Adrenal gland (tissue), 5 donors: ENCODE data around the gene ZNG1F.
"Not testable (repeated sequence)": the region's sequence is repeated elsewhere in the genome, so short reads cannot be mapped to it uniquely, and the experiment has no call there.

Experiments
- POLR2A ChIP-seq, 2 donors: fragments of 450-650 bp; IDR thresholded peaks; one replicate each; pipeline ENCODE4 v1.6.1; 2017; ENCODE audit warnings: antibody characterized with exemption in 2 of 2, mild to moderate bottlenecking in 2 of 2, moderate library complexity in 1 of 2
- TF ChIP-seq, protein P1 (sequence below), 6 experiments: fragments of 450-650 bp in 4 of 6; fragments of 200-600 bp in 2 of 6; sonication (generic) in 1 of 6; IDR thresholded peaks; 1 replicate in 5 of 6; 2 replicates in 1 of 6; pipeline versions ENCODE4 v1.5.1 to v1.8.0; 2016 to 2021; ENCODE audit warnings: antibody characterized with exemption in 6 of 6, mild to moderate bottlenecking in 2 of 6, moderate library complexity in 1 of 6
- donor health status: DM: no; HTN: no; CAD: no.

DNA sequence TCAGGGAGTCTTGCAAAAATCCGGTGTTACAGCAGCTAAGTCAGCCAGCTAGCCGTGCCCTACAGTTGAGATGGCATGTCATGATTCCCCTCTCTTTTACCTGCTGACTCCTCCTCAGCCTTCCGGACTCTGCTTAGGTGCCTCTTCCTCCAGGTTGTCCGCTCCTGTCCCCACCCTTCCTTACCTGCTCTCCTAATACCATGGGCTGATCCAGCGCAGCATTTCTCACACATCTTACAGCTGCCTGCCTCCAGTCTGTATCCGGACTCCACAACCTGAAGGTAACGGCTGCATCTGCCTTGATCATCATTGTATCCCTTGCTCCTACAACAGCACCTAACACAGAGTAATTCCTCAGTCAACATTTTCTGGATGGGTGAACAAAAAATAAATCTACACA lies 69.8 kb downstream of the ZNG1F start:
- TF ChIP-seq, protein P1, sequence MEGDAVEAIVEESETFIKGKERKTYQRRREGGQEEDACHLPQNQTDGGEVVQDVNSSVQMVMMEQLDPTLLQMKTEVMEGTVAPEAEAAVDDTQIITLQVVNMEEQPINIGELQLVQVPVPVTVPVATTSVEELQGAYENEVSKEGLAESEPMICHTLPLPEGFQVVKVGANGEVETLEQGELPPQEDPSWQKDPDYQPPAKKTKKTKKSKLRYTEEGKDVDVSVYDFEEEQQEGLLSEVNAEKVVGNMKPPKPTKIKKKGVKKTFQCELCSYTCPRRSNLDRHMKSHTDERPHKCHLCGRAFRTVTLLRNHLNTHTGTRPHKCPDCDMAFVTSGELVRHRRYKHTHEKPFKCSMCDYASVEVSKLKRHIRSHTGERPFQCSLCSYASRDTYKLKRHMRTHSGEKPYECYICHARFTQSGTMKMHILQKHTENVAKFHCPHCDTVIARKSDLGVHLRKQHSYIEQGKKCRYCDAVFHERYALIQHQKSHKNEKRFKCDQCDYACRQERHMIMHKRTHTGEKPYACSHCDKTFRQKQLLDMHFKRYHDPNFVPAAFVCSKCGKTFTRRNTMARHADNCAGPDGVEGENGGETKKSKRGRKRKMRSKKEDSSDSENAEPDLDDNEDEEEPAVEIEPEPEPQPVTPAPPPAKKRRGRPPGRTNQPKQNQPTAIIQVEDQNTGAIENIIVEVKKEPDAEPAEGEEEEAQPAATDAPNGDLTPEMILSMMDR (IDR thresholded peaks at IDR 0.05): not testable (repeated sequence)
- not testable (repeated sequence) for TF ChIP-seq POLR2A (IDR thresholded peaks at IDR 0.05)
